Transverse colon (tissue), 4 donors: ENCODE measurements around the gene UTP18. TPM values are rescaled to one million over a fixed set of nuclear protein-coding genes. Genes with fewer than 3 reads are reported as not detected.

ENCODE experiments used
- DNase-seq: peaks from one replicate; pipeline ENCODE4 v3.0.0-alpha.2; 2019
- H3K27ac ChIP-seq, 4 donors: fragments of 200-600 bp; sonication (generic); 2 replicates each; pipeline ENCODE4 v1.5.1; 2016 to 2018; ENCODE audit warnings: inconsistent platforms in 4 of 4
- H3K27me3 ChIP-seq: fragments of 200-600 bp; sonication (generic); 2 replicates; pipeline ENCODE4 v1.5.1; 2017; ENCODE audit warnings: inconsistent platforms
- H3K36me3 ChIP-seq, 4 donors: fragments of 200-600 bp; sonication (generic); 2 replicates each; pipeline ENCODE4 v1.5.1; 2017 to 2019; ENCODE audit warnings: inconsistent platforms in 4 of 4
- H3K4me1 ChIP-seq, 4 donors: fragments of 200-600 bp; sonication (generic); 2 replicates each; pipeline ENCODE4 v1.5.1; 2017 to 2020; ENCODE audit warnings: inconsistent platforms in 4 of 4
- H3K4me3 ChIP-seq, 4 donors: fragments of 200-600 bp; sonication (generic); 1 replicate in 1 of 4; 2 replicates in 3 of 4; pipeline versions ENCODE4 v1.5.1 to v1.6.1; 2017 to 2019; ENCODE audit warnings: inconsistent platforms in 4 of 4
- H3K9me3 ChIP-seq, 2 donors: fragments of 200-600 bp; sonication (generic); 2 replicates each; pipeline ENCODE4 v1.5.1; 2017 to 2019; ENCODE audit warnings: inconsistent platforms in 2 of 2
- EP300 ChIP-seq: sonication (generic); formaldehyde crosslinking; IDR thresholded peaks from one replicate; pipeline ENCODE4 v1.6.1; 2017; ENCODE audit warnings: antibody characterized with exemption, low read depth
- POLR2A ChIP-seq: fragments of 450-650 bp; IDR thresholded peaks from one replicate; pipeline ENCODE4 v1.6.1; 2016; ENCODE audit warnings: antibody characterized with exemption, mild to moderate bottlenecking, moderate library complexity
- POLR2AphosphoS5 ChIP-seq, 3 donors: sonication (generic); formaldehyde crosslinking; IDR thresholded peaks; one replicate each; pipeline ENCODE4 v1.6.1; 2016; ENCODE audit warnings: antibody characterized with exemption in 3 of 3
- WGBS, 2 donors: methylation state at CpG; one replicate each; pipeline ENCODE4 v1.1.5; 2018; ENCODE audit warnings: low coverage in 1 of 2; 5-methylcytosine and 5-hydroxymethylcytosine counted together
- in situ Hi-C, 4 donors: fragments of 200-750 bp; cut with MboI; loops; one replicate each; pipeline versions ENCODE4 v1.15.0 to v1.15.1; 2017; ENCODE audit warnings: low sequenced_read_pairs in 3 of 4, low pct_ligation_motif_present in 1 of 4, low pct_unique_long_range_greater_than_20kb in 1 of 4
- intact Hi-C: fragments of 100-400 bp; cut with DNase I; formaldehyde crosslinking; loops from one replicate; pipeline ENCODE4 v1.15.1; 2023; ENCODE audit warnings: low total_unique reads
- total RNA-seq, 4 donors: library from RNA; depleted of rRNA; stranded (reverse); fragments of >200 nt; gene quantifications; one replicate each; pipeline ENCODE4 v1.1.0, GENCODE V29; 2016
- TF ChIP-seq, protein P1 (sequence below), 5 experiments: fragments of 200-600 bp in 3 of 5; fragments of 450-650 bp in 2 of 5; sonication (generic) in 3 of 5; IDR thresholded peaks; 1 replicate in 2 of 5; 2 replicates in 3 of 5; pipeline ENCODE4 v1.5.1; 2016 to 2017; ENCODE audit warnings: antibody characterized with exemption in 5 of 5, inconsistent platforms in 3 of 5, mild to moderate bottlenecking in 2 of 5, moderate library complexity in 1 of 5

The UTP18 gene
- total RNA-seq, 4 donors from 2014 or later, result 13.1 to 33.0 (median 18.8) TPM

DNA sequence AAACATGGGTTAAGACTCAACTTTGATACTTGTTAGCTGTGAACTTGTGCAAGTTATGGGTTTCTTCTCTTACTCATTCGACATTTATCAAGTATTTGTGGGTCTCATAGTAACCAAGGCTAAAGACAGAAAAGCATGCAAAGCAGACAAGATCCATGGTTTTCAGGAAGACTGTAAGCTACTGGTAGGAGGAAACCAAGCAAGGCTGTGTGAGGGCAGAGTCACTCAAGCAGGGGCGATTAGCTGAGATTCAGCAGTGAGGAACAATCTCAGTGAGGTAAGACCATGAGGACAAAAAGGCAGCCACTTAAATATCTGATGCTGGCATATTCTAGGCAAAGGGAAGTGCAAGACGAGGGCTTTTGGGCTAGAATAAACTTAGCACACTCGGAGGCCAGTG lies 30.0 kb upstream of the UTP18 start:
- in situ Hi-C loops, result no loop called here

DNA sequence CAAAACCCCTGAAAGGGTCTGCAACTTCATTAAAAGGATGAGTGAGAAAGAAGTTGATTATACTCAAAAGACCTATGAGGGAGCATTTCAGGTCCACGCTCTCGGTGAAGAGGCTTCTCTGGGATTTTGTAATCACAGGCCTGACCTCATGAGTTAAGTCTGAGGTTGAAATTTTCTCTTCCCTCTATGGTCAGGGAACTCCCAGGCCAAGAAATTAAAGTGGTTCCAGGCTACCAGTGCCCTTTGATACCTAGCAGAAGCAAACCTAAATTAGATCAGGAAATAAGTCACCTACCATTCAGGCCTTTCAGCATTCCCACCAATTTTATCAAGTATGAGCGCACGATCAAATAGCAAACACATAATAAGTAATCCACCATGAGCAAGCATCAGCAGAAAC lies 28.3 kb upstream of the UTP18 start:
- TF ChIP-seq POLR2AphosphoS5 (IDR thresholded peaks at IDR 0.05) (no peak), POLR2A (no peak), EP300 (no peak)
- TF ChIP-seq, protein P1, sequence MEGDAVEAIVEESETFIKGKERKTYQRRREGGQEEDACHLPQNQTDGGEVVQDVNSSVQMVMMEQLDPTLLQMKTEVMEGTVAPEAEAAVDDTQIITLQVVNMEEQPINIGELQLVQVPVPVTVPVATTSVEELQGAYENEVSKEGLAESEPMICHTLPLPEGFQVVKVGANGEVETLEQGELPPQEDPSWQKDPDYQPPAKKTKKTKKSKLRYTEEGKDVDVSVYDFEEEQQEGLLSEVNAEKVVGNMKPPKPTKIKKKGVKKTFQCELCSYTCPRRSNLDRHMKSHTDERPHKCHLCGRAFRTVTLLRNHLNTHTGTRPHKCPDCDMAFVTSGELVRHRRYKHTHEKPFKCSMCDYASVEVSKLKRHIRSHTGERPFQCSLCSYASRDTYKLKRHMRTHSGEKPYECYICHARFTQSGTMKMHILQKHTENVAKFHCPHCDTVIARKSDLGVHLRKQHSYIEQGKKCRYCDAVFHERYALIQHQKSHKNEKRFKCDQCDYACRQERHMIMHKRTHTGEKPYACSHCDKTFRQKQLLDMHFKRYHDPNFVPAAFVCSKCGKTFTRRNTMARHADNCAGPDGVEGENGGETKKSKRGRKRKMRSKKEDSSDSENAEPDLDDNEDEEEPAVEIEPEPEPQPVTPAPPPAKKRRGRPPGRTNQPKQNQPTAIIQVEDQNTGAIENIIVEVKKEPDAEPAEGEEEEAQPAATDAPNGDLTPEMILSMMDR (IDR thresholded peaks at IDR 0.05), result no peak
- H3K27ac ChIP-seq, result no peak overlapping the region
- no peaks in the 10 kb centered on the region for H3K4me1 ChIP-seq
- no peak for DNase-seq
- 92 to 96% methylated on average over 4 of the region's 4 CpGs for WGBS, 2 donors
- no peak overlapping the region for H3K4me3 ChIP-seq
- peaks cover 0 to 4% (median 0%) of the 10 kb centered on the region in 4 donors for H3K36me3 ChIP-seq
- in situ Hi-C loops, result no loop called here
- intact Hi-C loops, result no loop called here
- no peaks in the 10 kb centered on the region for H3K27me3 ChIP-seq
- no peaks in the 10 kb centered on the region for H3K9me3 ChIP-seq

More for the DNA sequence above, 30.0 kb upstream of the UTP18 start:
- peaks cover 0 to under 1% (median 0%) of the 10 kb centered on the region in 4 donors for H3K36me3 ChIP-seq
- no peak overlapping the region for H3K4me3 ChIP-seq
- H3K27ac ChIP-seq, result no peak overlapping the region
- intact Hi-C loops, result no loop called here
- peaks cover 0 to 10% (median 3%) of the 10 kb centered on the region in 4 donors for H3K4me1 ChIP-seq
- H3K9me3 ChIP-seq, result no peaks in the 10 kb centered on the region
- no peaks in the 10 kb centered on the region for H3K27me3 ChIP-seq
- DNase-seq, result no peak
- WGBS, 2 donors, result 78 to 83% methylated on average over 2 to 4 of the region's 4 CpGs
- TF ChIP-seq POLR2A, result no peak
- no peak for TF ChIP-seq EP300
- TF ChIP-seq POLR2AphosphoS5 (IDR thresholded peaks at IDR 0.05), result no peak
- TF ChIP-seq, protein P1 (IDR thresholded peaks at IDR 0.05), result no peak

DNA sequence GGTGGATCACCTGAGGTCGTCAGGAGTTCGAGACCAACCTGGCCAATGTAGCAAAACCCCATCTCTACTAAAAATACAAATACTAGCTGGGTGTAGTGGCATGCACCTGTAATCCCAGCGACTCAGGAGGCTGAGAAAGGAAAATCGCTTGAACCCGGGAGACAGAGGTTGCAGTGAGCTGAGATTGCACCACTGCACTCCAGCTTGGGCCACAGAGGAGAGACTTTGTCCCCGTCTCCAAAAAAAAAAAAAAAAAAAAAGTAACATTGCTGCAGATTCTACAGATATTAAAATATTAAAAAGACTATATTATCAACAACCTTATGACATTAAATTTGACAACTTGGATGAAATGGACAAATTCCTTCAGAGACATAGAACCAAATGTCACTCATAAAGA lies 26.2 kb upstream of the UTP18 start:
- Histone ChIP-seq H3K4me3 (no peak overlapping the region), H3K4me1 (peaks cover 0 to 10% (median 0%) of the 10 kb centered on the region in 4 donors), H3K27ac (no peak overlapping the region), H3K27me3 (no peaks in the 10 kb centered on the region), H3K9me3 (no peaks in the 10 kb centered on the region), H3K36me3 (peaks cover 0 to 4% (median 0%) of the 10 kb centered on the region in 4 donors)
- intact Hi-C loops, result no loop called here
- WGBS, 2 donors, result 94% methylated on average over 6 of the region's 6 CpGs; no CpG with 5 or more reads in 1 of the 2 donors
- DNase-seq, result no peak
- in situ Hi-C loops, result no loop called here
- TF ChIP-seq POLR2AphosphoS5 (IDR thresholded peaks at IDR 0.05) (no peak), POLR2A (no peak), EP300 (no peak)
- TF ChIP-seq, protein P1 (IDR thresholded peaks at IDR 0.05), result no peak

DNA sequence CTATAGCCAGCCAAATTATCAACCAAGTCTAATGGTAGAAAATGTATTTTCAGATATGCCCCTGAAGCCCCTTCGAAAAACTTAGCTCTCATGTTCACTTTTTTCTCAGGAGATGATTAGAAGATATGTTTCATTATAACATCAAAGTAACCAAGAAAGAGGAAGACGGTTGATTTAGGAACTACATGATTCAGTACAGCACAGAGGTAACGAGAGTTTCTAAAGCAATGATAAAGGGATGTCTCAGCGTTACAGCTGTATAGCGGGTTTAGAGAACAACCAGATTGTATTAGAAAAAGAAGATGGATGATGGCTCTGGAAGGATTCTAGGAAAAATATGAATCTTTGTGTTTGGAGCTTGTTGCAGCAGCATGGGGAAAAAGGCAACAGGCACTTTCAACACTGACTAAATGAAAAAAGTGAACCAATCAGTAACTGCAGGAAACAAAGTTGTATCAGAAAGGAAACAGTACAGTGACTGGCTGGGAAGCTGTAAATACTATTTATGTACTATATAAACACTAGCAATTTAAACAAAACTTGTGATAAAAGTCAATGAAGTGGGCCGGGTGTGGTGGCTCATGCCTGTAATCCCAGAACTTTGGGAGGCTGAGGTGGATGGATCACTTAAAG lies 22.0 kb upstream of the UTP18 start:
- H3K27me3 ChIP-seq, result no peaks in the 10 kb centered on the region
- TF ChIP-seq, protein P1 (IDR thresholded peaks at IDR 0.05), result no peak
- TF ChIP-seq POLR2A (no peak), POLR2AphosphoS5 (IDR thresholded peaks at IDR 0.05) (no peak), EP300 (no peak)
- intact Hi-C loops, result no loop called here
- H3K27ac ChIP-seq, result no peak overlapping the region
- no peak overlapping the region for H3K4me3 ChIP-seq
- H3K36me3 ChIP-seq, result peaks cover 0 to 4% (median 0%) of the 10 kb centered on the region in 4 donors
- H3K9me3 ChIP-seq, result no peaks in the 10 kb centered on the region
- DNase-seq, result no peak
- in situ Hi-C loops, result no loop called here
- H3K4me1 ChIP-seq, result peaks cover 0 to 10% (median 0%) of the 10 kb centered on the region in 4 donors
- 64 to 78% methylated on average over 6 of the region's 6 CpGs for WGBS, 2 donors
